GM23338 (cell line): ENCODE data around the gene SUSD4.

Source experiments
- CREB1 ChIP-seq: fragments of 250-450 bp; sonication (Bioruptor Pico); IDR thresholded peaks from 2 replicates; pipeline ENCODE4 v1.5.0; 2020; ENCODE audit warnings: low read depth, mild to moderate bottlenecking, moderate library complexity
- CTCF ChIP-seq, 2 experiments: fragments of 200-600 bp in 1 of 2; sonication (generic) in 1 of 2; conservative IDR thresholded peaks; 2 replicates each; pipeline versions ENCODE4 v1.5.1 to v1.6.1; 2016 to 2017; ENCODE audit warnings: antibody characterized with exemption in 2 of 2, low read depth in 2 of 2, mild to moderate bottlenecking in 2 of 2, moderate library complexity in 1 of 2
- EZH2 ChIP-seq: fragments of 200-600 bp; sonication (generic); IDR thresholded peaks from one replicate; pipeline ENCODE4 v1.8.0; 2017; ENCODE audit warnings: antibody characterized with exemption, mild to moderate bottlenecking, low read depth; ENCODE audit not compliant: unreplicated experiment
- EZH2phosphoT487 ChIP-seq: fragments of 200-600 bp; sonication (generic); IDR thresholded peaks from one replicate; pipeline ENCODE4 v1.8.1; 2018; ENCODE audit warnings: antibody characterized with exemption; ENCODE audit not compliant: unreplicated experiment
- POLR2AphosphoS5 ChIP-seq: IDR thresholded peaks from 2 replicates; pipeline ENCODE4 v1.6.1; 2016; ENCODE audit warnings: antibody characterized with exemption, low read depth
- REST ChIP-seq: IDR thresholded peaks from one replicate; pipeline ENCODE4 v1.6.1; 2018; ENCODE audit warnings: antibody characterized with exemption; ENCODE audit not compliant: unreplicated experiment

- TF ChIP-seq EZH2 (no peak), CTCF (conservative IDR thresholded peaks at IDR 0.05; ENCODE audit: low read depth in 2 of 2) (no peak), REST (no peak), POLR2AphosphoS5 (no peak), EZH2phosphoT487 (no peak), CREB1 (no peak)
These were observed 14.8 kb upstream of the SUSD4 start for GRCh38 chr1:223378754-223379153.
